Right lobe of liver (tissue), 6 donors: ENCODE data around the gene GPR17. TPM values are rescaled to one million over a fixed set of nuclear protein-coding genes. Genes with fewer than 3 reads are reported as not detected.

ENCODE experiments used
- ATAC-seq, 4 donors: fragments of 200-7000 bp; cut with Tn5 transposase; one replicate each; pipeline ENCODE4 v1.9.1; 2020; ENCODE audit warnings: mild to moderate bottlenecking in 4 of 4, moderate library complexity in 4 of 4
- DNase-seq, 3 donors: peaks; one replicate each; pipeline ENCODE4 v3.0.0-alpha.2; 2020
- H3K27ac ChIP-seq, 3 donors: fragments of 200-600 bp; one replicate each; pipeline ENCODE4 v1.8.0; 2022
- H3K27me3 ChIP-seq, 2 donors: fragments of 200-600 bp; one replicate each; pipeline ENCODE4 v1.8.0; 2022
- H3K36me3 ChIP-seq, 4 donors: fragments of 200-600 bp; sonication (generic) in 1 of 4; one replicate each; pipeline versions ENCODE4 v1.5.1 to v1.8.0; 2017 to 2022; ENCODE audit warnings: control low read depth in 1 of 4
- H3K4me1 ChIP-seq, 4 donors: fragments of 200-600 bp; sonication (generic) in 1 of 4; one replicate each; pipeline versions ENCODE4 v1.5.1 to v1.8.0; 2017 to 2022; ENCODE audit warnings: control low read depth in 1 of 4
- H3K4me3 ChIP-seq, 3 donors: fragments of 200-600 bp; one replicate each; pipeline ENCODE4 v1.8.0; 2022
- H3K9me3 ChIP-seq, 4 donors: fragments of 200-600 bp; sonication (generic) in 1 of 4; one replicate each; pipeline versions ENCODE4 v1.5.1 to v1.8.0; 2017 to 2022; ENCODE audit warnings: control low read depth in 1 of 4
- CTCF ChIP-seq, 4 donors: fragments of 200-600 bp in 3 of 4; fragments of 450-650 bp in 1 of 4; IDR thresholded peaks; one replicate each; pipeline versions ENCODE4 v1.5.1 to v1.8.0; 2016 to 2022; ENCODE audit warnings: antibody characterized with exemption in 4 of 4, mild to moderate bottlenecking in 2 of 4
- POLR2A ChIP-seq: fragments of 450-650 bp; IDR thresholded peaks from one replicate; pipeline ENCODE4 v1.6.1; 2017; ENCODE audit warnings: antibody characterized with exemption, mild to moderate bottlenecking
- WGBS: methylation state at CpG from one replicate; pipeline ENCODE4 v1.1.6; 2018; ENCODE audit warnings: low coverage, low lambda C conversion rate; ENCODE audit not compliant: insufficient coverage; ENCODE audit errors: missing lambda C conversion rate; 5-methylcytosine and 5-hydroxymethylcytosine counted together
- intact Hi-C, 2 donors: fragments of 100-400 bp; cut with DNase I; formaldehyde crosslinking; loops; one replicate each; pipeline versions ENCODE4 v1.11.2 to v1.14.1; 2022
- total RNA-seq, 6 experiments: library from RNA; depleted of rRNA in 2 of 6; stranded (reverse); fragments of >200 nt in 2 of 6; fragmentation: NEBNext Ultra II Directional in 3 of 6; extraction: Animal tissue kit (Norgen Biotek cat#: 25700) in 3 of 6; gene quantifications; one replicate each; pipeline versions ENCODE4 v1.1.0 to v1.2.4, GENCODE V29; 2016 to 2023
- donor health status: DM: no; HTN: yes; CAD: no.
- donor health status: DM: no; HTN: no; CAD: no.
- donor health status: DM: no; HTN: no; CAD: no.
- donor health status: DM: no; HTN: yes; CAD: no.
- donor health status: DM: no; HTN: yes; CAD: no.

GPR17 gene
- total RNA-seq, 6 experiments from 2014 or later = not detected

GRCh38 chr2:127661949-127662510 lies 16.1 kb downstream of the GPR17 start:
- H3K27me3 ChIP-seq = no peaks in the 10 kb centered on the region
- DNase-seq = peak in 2 of 3 donors; percentile 22 to 44
- H3K4me3 ChIP-seq = no peak overlapping the region
- no peaks in the 10 kb centered on the region for H3K9me3 ChIP-seq
- peaks cover 0 to 40% (median 20%) of the 10 kb centered on the region in 4 donors for H3K4me1 ChIP-seq
- peaks cover 0 to 4% (median 2%) of the 10 kb centered on the region in 4 donors for H3K36me3 ChIP-seq
- TF ChIP-seq POLR2A = no peak
- TF ChIP-seq CTCF (IDR thresholded peaks at IDR 0.05) = no peak
- intact Hi-C loops = no loop called here
- H3K27ac ChIP-seq = peak overlapping the region in 1 of 3 donors; percentile 18
- WGBS = 25% methylated on average over 6 of the region's 9 CpGs
- no peak for ATAC-seq

- H3K36me3 ChIP-seq = no peaks in the 10 kb centered on the region
- no peaks in the 10 kb centered on the region for H3K9me3 ChIP-seq
- TF ChIP-seq POLR2A = no peak
- TF ChIP-seq CTCF (IDR thresholded peaks at IDR 0.05) = no peak
- ATAC-seq (peak in 2 of 4 donors; percentile 3), DNase-seq (peak; percentile 29 to 57 (median 43))
- no peaks in the 10 kb centered on the region for H3K27me3 ChIP-seq
- H3K27ac ChIP-seq = peak overlapping the region in 2 of 3 donors; percentile 43 to 88
- H3K4me3 ChIP-seq = peak overlapping the region in 2 of 3 donors; percentile 64 to 71
- H3K4me1 ChIP-seq = peaks cover 0 to 40% (median 20%) of the 10 kb centered on the region in 4 donors
- intact Hi-C loops = no loop called here
- WGBS = 30% methylated on average over 3 of the region's 9 CpGs
Observed at GRCh38 chr2:127662937-127663565, 17.1 kb downstream of the GPR17 start.

DNA sequence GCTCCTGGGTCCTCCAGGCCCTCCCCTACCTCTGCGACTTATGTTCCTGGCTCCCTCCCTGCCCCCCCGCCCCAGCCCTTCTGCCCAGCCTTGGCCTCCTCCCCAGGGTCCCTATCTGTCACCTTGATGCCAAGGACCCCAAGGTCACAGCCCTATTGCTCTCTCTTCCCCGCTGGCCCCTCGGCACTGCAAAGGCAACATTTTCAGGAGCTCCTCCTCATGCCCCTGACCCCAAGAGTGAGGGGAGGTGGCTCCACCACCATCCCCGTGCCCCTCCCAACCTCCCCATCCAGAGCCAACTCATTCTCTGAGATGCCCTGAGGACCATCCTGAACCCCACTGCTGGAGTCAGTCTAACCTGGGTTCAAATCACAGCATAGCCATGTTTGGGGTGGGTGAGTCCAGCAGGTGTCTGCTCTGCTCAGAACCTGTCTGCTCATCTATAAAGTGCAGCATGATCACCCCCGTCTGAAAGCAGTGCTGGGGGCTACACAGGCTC lies 17.7 kb downstream of the GPR17 start:
- Histone ChIP-seq H3K4me3 (peak overlapping the region; percentile 46 to 71 (median 64)), H3K27ac (peak overlapping the region in 2 of 3 donors; percentile 88 to 89)
- ATAC-seq = no peak

More for the DNA sequence above, 17.7 kb downstream of the GPR17 start:
- H3K36me3 ChIP-seq = no peaks in the 10 kb centered on the region
- intact Hi-C loops = no loop called here
- no peak for TF ChIP-seq POLR2A
- TF ChIP-seq CTCF (IDR thresholded peaks at IDR 0.05) = no peak
- 32% methylated on average over 5 of the region's 6 CpGs for WGBS
- peaks cover 0 to 40% (median 20%) of the 10 kb centered on the region in 4 donors for H3K4me1 ChIP-seq
- H3K27me3 ChIP-seq = no peaks in the 10 kb centered on the region
- no peaks in the 10 kb centered on the region for H3K9me3 ChIP-seq
- DNase-seq = peak in 1 of 3 donors; percentile 40
